K562 (cell line): ENCODE measurements around the gene DNA2. TPM values are rescaled to one million over a fixed set of nuclear protein-coding genes. Genes with fewer than 3 reads are reported as not detected.
"Not testable (repeated sequence)": the region's sequence is repeated elsewhere in the genome, so short reads cannot be mapped to it uniquely, and the experiment has no call there.

ENCODE experiments used
- ATAC-seq: fragments of 200-7000 bp; cut with Tn5 transposase; 3 replicates; pipeline ENCODE4 v1.9.1; 2020; ENCODE audit warnings: moderate library complexity
- BruUV-seq: library from RNA; stranded (reverse); fragments of 400-500 nt; replicated peaks from 2 replicates; lab custom pipeline; 2021; lab: Mats Ljungman, UMichigan
- CTCF ChIA-PET: fragments of 300-600 bp; formaldehyde crosslinking; extraction: SDS; loops from one replicate; lab custom pipeline; 2021; ENCODE audit warnings: low intra/inter-chr PET ratio; lab: Yijun Ruan, JAX
- POLR2A ChIA-PET: fragments of 300-600, 350-650 bp; sonication (Branson Sonifier 250); formaldehyde crosslinking; extraction: SDS; loops from one replicate; lab custom pipeline; 2021; ENCODE audit warnings: antibody characterized with exemption, inconsistent platforms; lab: Yijun Ruan, JAX
- DNase-seq, 4 experiments: peaks; one replicate each; pipeline versions ENCODE4 v3.0.0 to v3.0.0-alpha.2; 2011 to 2018; ENCODE audit warnings: low spot score in 3 of 4, mixed read lengths in 3 of 4; ENCODE audit errors: extremely low read depth in 1 of 4
- FAIRE-seq: peaks from 2 replicates; lab custom pipeline; 2011; peaks lifted over from hg19 to GRCh38; lab: Jason Lieb, UNC
- H2AFZ ChIP-seq: 2 replicates; pipeline ENCODE4 v1.6.0; 2011; ENCODE audit warnings: low read depth, low read length, control low read depth, inconsistent platforms
- H3K27ac ChIP-seq: fragments of 200-600 bp; 3 replicates; pipeline ENCODE4 v1.8.0; 2011; ENCODE audit warnings: low read depth, mild to moderate bottlenecking, control low read depth, inconsistent platforms, low read length, moderate library complexity, mixed read lengths; ENCODE audit errors: extremely low read depth
- H3K27me3 ChIP-seq, 2 experiments: fragments of 300-600 bp in 1 of 2; 2 replicates in 1 of 2; 3 replicates in 1 of 2; pipeline versions ENCODE4 v1.6.0 to v1.8.0; 2011; ENCODE audit warnings: inconsistent platforms in 2 of 2, low read length in 2 of 2, mild to moderate bottlenecking in 1 of 2, mixed read lengths in 1 of 2, moderate library complexity in 1 of 2; ENCODE audit not compliant: control insufficient read depth in 2 of 2, insufficient read depth in 2 of 2
- H3K36me3 ChIP-seq: fragments of 300-600 bp; 3 replicates; pipeline ENCODE4 v1.8.0; 2011; ENCODE audit warnings: mild to moderate bottlenecking, low read length, inconsistent platforms; ENCODE audit not compliant: control insufficient read depth, insufficient read depth
- H3K4me1 ChIP-seq, 2 experiments: fragments of 200-600 bp in 1 of 2; replicated peaks in 1 of 2; 2 replicates in 1 of 2; 3 replicates in 1 of 2; pipeline versions ENCODE4 v1.5.1 to v1.8.0; 2011; ENCODE audit warnings: inconsistent platforms in 2 of 2, low read length in 2 of 2, mild to moderate bottlenecking in 1 of 2, mixed read lengths in 1 of 2, moderate library complexity in 1 of 2; ENCODE audit not compliant: control insufficient read depth in 2 of 2, insufficient read depth in 2 of 2
- H3K4me2 ChIP-seq: 2 replicates; pipeline ENCODE4 v1.6.1; 2011; ENCODE audit warnings: low read length, control low read depth, inconsistent platforms, mixed read lengths; ENCODE audit not compliant: insufficient read depth
- H3K4me3 ChIP-seq: fragments of 200-600 bp; sonication (generic), shearing (Covaris generic); 2 replicates; pipeline ENCODE4 v1.5.1; 2016; ENCODE audit warnings: control low read depth, inconsistent platforms
- H3K79me2 ChIP-seq: fragments of 200-600 bp; 3 replicates; pipeline ENCODE4 v1.8.0; 2011; ENCODE audit warnings: low read length, inconsistent platforms; ENCODE audit not compliant: control insufficient read depth, insufficient read depth
- H3K9ac ChIP-seq, 2 experiments: 2 replicates each; pipeline versions ENCODE4 v1.6.0 to v1.6.1; 2011; ENCODE audit warnings: low read depth in 2 of 2, low read length in 2 of 2, control low read depth in 1 of 2, inconsistent platforms in 1 of 2, mild to moderate bottlenecking in 1 of 2, mixed read lengths in 1 of 2; ENCODE audit not compliant: insufficient read depth in 1 of 2
- H3K9me1 ChIP-seq: one replicate; pipeline ENCODE4 v1.6.0; 2011; ENCODE audit warnings: inconsistent platforms, mild to moderate bottlenecking, low read length, moderate library complexity; ENCODE audit not compliant: control insufficient read depth, insufficient read depth
- H3K9me3 ChIP-seq: replicated peaks from 2 replicates; pipeline ENCODE4 v1.5.1; 2011; ENCODE audit warnings: low read depth, low read length, inconsistent platforms; ENCODE audit not compliant: control insufficient read depth, insufficient read depth
- H4K20me1 ChIP-seq: replicated peaks from 2 replicates; pipeline ENCODE4 v1.6.1; 2011; ENCODE audit warnings: low read length, inconsistent platforms, mixed read lengths; ENCODE audit not compliant: control insufficient read depth, insufficient read depth
- DDX20 ChIP-seq: fragments of 450-650 bp; IDR thresholded peaks from 2 replicates; pipeline ENCODE4 v1.6.1; 2016; ENCODE audit warnings: missing genetic modification characterization, low read depth, mild to moderate bottlenecking, missing compliant biosample characterization, moderate library complexity
- NFIC ChIP-seq: fragments of 450-650 bp; IDR thresholded peaks from 2 replicates; pipeline ENCODE4 v1.6.1; 2017; ENCODE audit warnings: mild to moderate bottlenecking, inconsistent platforms
- ZNF224 ChIP-seq: sonication (generic); formaldehyde crosslinking; IDR thresholded peaks from 2 replicates; pipeline ENCODE4 v1.8.0; 2022; ENCODE audit warnings: mild to moderate bottlenecking, missing genetic modification reagents
- WGBS: fragments of 100-300 bp; shearing (Covaris generic); methylation state at CpG from one replicate; pipeline ENCODE4 v1.1.6; 2016; ENCODE audit warnings: low coverage, mixed read lengths; ENCODE audit not compliant: insufficient coverage; ENCODE audit errors: missing lambda C conversion rate; 5-methylcytosine and 5-hydroxymethylcytosine counted together
- in situ Hi-C: fragments of 300-500 bp; cut with MboI; formaldehyde crosslinking; loops from 4 replicates; pipeline ENCODE4 v1.15.0; 2018; ENCODE audit warnings: inconsistent platforms, mixed read lengths
- intact Hi-C: fragments of 100-400 bp; cut with micrococcal nuclease; formaldehyde crosslinking; loops from 2 replicates; pipeline ENCODE4 v1.14.2; 2022
- polyA plus RNA-seq, 8 experiments: library from polyadenylated mRNA; depleted of rRNA in 4 of 8; stranded (reverse) in 5 of 8; unstranded in 3 of 8; fragments of >200 nt; fragmentation: Nextera tagmentation in 2 of 8; fragmentation: Illumina TruSeq in 1 of 8; extraction: Ambion mirVana in 2 of 8; extraction: Trizol in 1 of 8; gene quantifications; 2 replicates each; pipeline versions ENCODE4 v1.2.1 to v1.2.3, GENCODE V29; 2011 to 2014; ENCODE audit warnings: inconsistent platforms in 1 of 8, missing spikeins in 1 of 8
- total RNA-seq, 7 experiments: library from RNA; depleted of rRNA in 6 of 7; stranded (reverse); fragments of >200 nt in 6 of 7; fragmentation: Illumina TruSeq in 2 of 7; extraction: Trizol in 2 of 7; gene quantifications; 2 replicates each; pipeline versions ENCODE4 v1.2.1 to v1.2.3, GENCODE V29; 2011 to 2021; ENCODE audit warnings: low replicate concordance in 1 of 7

The DNA2 gene
- total and polyA plus RNA-seq, 9 of the 15 experiments (the other 6 are each of a cell fraction or from before 2014, with no cell fraction given): 24.6 to 51.4 (median 40.8) TPM

- H3K9me3 ChIP-seq, H3K27me3 ChIP-seq, FAIRE-seq, BruUV-seq, H4K20me1 ChIP-seq, H3K4me3 ChIP-seq, H2AFZ ChIP-seq, CTCF ChIA-PET, H3K9ac ChIP-seq, H3K4me2 ChIP-seq, H3K79me2 ChIP-seq, H3K27ac ChIP-seq, intact Hi-C loops, DNase-seq, H3K4me1 ChIP-seq, in situ Hi-C loops, ATAC-seq, H3K9me1 ChIP-seq: not testable (repeated sequence)
- 86% methylated on average over 7 of the region's 7 CpGs for WGBS
- peak; percentile 16; the same call in 1 of the 2 replicates for TF ChIP-seq NFIC
- POLR2A ChIA-PET: interaction anchor here (1.1 to 1.2 kb wide), 2 partner anchors 19 to 22 kb away, joined by 3 to 5 read pairs; partner anchors contain the start of gene DNA2
- peaks cover 86% of the 10 kb centered on the region for H3K36me3 ChIP-seq
These were observed 22.1 kb downstream of the DNA2 start for GRCh38 chr10:68449698-68450097.

DNA sequence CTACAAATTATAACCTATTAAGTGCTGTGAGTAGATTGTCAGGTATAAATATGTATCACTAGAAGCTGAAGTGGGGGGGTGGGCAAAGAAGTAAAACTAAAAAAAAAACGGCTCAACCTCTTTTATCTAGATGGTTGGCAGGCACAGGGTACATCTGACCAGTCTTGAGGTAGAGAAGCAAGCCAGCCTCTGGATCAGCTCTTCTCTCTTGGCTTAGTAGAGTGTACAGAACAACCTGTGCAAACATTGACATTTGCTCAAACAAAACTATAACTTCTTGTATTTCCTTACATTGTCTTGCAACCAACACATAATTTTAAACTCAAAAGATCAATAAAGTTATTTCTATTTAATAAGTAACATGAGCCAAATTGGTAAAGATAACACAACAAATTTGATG, 25.6 kb downstream of the DNA2 start:
- Histone ChIP-seq H3K4me1 (no peaks in the 10 kb centered on the region), H4K20me1 (no peaks in the 10 kb centered on the region), H3K9ac (no peak overlapping the region), H3K4me2 (no peak overlapping the region), H3K27ac (no peak overlapping the region), H3K9me1 (no peaks in the 10 kb centered on the region), H3K9me3 (no peaks in the 10 kb centered on the region), H3K79me2 (no peaks in the 10 kb centered on the region), H3K27me3 (no peaks in the 10 kb centered on the region), H3K36me3 (peaks cover 81% of the 10 kb centered on the region), H2AFZ (no peak overlapping the region), H3K4me3 (no peak overlapping the region)
- TF ChIP-seq ZNF224 (CRISPR knock-in tag) (no peak), DDX20 (no peak)
- FAIRE-seq: no peak
- intact Hi-C loops: no loop called here
- no TSS peak for BruUV-seq
- ATAC-seq: no peak
- in situ Hi-C loops: no loop called here
- POLR2A ChIA-PET: interaction anchor here (0.8 to 1.0 kb wide), 2 partner anchors 10 to 230 kb away, joined by 3 to 5 read pairs; no protein-coding TSS in a partner anchor
- DNase-seq: no peak
- WGBS: 63% methylated on average over 1 of the region's 1 CpG
- CTCF ChIA-PET: no interaction called here
